GM12873 (cell line): ENCODE data around the gene SRRM4.

ENCODE experiments used
- CTCF ChIP-seq: IDR thresholded peaks from 2 replicates; pipeline ENCODE4 v1.5.1; 2012; ENCODE audit warnings: low read depth, mild to moderate bottlenecking, moderate library complexity, low read length, control low read depth; ENCODE audit not compliant: insufficient read depth; ENCODE audit errors: missing control alignments

The SRRM4 gene

DNA sequence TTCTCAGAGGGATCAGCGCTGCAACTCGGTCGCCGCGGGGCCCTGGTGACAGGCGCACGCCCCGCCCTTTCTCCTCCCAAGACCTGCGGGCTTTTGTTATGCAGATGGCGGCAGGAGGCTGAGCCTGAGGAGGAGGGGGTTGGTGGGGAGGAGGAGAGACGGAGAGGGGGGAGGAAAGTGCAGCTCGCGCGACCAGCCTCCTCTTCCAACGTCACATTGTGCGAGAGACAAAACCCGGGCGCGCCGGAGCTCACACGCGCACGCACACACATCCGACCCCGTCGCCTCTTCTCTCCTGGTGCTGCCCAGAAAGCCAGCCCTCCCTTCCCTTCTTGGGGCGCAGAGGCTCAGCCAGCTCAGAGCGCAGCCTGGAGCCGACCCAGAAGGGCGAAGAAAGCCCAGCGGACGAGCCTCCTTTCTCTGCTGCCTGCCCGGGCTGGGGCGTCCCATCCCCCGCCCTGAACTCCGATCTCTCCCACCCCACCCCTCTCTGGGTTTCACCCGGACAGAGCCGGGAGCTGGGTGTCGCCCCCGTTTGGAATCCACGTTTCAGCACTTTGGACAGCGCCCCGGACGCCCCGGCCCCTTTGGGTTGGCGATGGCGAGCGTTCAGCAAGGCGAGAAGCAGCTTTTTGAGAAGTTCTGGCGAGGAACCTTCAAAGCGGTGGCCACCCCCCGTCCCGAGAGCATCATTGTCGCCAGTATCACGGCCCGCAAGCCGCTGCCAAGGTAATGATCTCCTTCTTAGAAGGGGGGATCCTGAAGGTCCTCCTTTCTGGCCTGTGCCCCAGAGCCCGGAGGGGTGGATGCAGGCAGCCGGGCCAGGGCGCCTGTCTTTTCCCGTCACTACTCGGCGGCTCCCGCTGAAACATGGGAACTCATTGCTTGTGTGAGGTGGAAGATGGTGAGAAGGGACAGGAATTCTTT, at the start of gene SRRM4:
Gene SRRM4 (plus strand): TSS at position 257 of the 927 bp plus-strand sequence. CDS start 342 bp downstream, at position 599.
- no peak for TF ChIP-seq CTCF

GRCh38 chr12:118946256-118946655, 35.1 kb upstream of the SRRM4 start:
- no peak for TF ChIP-seq CTCF

GRCh38 chr12:118958520-118958919, 22.8 kb upstream of the SRRM4 start:
- no peak for TF ChIP-seq CTCF

- TF ChIP-seq CTCF = no peak
These were observed 22.0 kb upstream of the SRRM4 start for GRCh38 chr12:118959348-118959747.

DNA sequence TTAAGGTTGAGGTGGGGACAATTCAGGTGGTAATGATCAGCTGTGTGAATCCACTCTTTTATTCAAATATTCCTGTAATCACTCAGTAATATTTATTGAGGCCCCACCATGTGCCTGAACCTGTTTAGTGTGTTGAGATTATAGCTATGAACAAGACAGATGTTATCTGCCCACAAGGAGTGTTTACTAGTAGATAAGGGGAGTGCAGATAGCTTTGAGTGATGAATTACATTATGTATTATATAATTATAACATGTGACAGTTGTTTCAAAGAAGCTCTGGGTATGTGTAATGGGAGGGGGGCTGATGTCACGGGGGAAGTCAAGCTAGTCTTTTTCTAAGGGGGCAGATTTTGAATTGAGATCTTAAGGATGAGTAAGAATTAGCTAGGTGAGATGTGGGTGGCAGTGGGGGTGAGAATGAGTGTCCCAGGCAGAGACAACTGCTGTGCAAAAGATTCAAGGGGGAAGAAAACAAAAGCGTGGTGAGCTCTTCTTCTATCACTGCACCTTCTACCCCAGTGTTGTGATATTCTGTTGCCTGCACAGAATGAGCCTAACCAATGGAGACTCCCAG, 21.3 kb upstream of the SRRM4 start:
- TF ChIP-seq CTCF = no peak

DNA sequence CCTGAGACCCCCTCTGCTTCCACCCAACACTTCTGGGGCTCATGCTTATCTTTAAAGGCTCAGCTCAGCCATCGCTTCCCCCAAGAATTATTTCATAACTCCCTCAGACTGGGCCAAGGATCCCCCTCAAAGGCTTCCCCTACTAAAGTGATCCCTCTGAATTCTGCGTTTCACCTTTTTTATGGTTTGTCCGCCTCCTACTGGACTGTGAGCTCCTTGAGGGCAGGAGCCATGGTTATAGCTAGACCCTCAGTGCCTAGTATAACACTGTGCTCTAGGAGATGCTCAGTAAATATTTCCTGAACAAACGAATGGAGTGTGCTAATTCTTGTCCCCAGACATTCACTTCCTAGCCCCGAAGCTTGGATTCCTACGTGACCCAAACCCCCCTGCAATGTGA, 20.5 kb upstream of the SRRM4 start:
- no peak for TF ChIP-seq CTCF

DNA sequence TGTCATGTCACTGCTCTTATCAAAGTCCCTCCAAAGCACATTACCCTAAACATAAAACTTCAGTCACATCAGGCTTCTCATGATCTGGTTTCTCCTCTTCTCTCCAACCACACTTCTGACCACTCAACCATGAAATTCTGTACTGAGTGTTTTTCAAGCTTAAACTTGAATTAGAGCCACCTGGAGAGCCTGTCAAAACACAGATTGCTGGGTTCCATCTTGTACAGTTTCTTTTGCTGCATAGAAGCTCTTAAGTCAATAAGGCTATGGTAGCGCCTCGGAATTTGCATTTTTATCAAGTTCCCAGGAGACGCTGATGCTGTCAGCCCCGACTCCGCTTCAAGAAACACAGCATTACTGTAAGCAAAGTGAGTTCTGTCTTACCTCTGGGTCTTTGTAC, 16.4 kb upstream of the SRRM4 start:
- TF ChIP-seq CTCF = no peak
